GM12878 (cell line): ENCODE data around the gene CLC. TPM values are rescaled to one million over a fixed set of nuclear protein-coding genes. Genes with fewer than 3 reads are reported as not detected.
A peak's percentile ranks its signal among the peaks of the same experiment; 100 is the strongest.

Experiments used
- CREB1 ChIP-seq: IDR thresholded peaks from 2 replicates; pipeline ENCODE4 v1.6.1; 2012; ENCODE audit warnings: low read depth, mild to moderate bottlenecking, inconsistent platforms
- DPF2 ChIP-seq: fragments of 450-650 bp; IDR thresholded peaks from 2 replicates; pipeline ENCODE4 v1.6.1; 2017; ENCODE audit warnings: mild to moderate bottlenecking
- EED ChIP-seq: sonication (generic); IDR thresholded peaks from 2 replicates; pipeline ENCODE4 v1.6.1; 2016; ENCODE audit warnings: antibody characterized with exemption, low read depth
- FOS ChIP-seq: IDR thresholded peaks from 3 replicates; pipeline ENCODE4 v1.6.1; 2011; ENCODE audit warnings: borderline replicate concordance; ENCODE audit not compliant: insufficient read length; ENCODE audit errors: extremely low read depth
- HDGF ChIP-seq: fragments of 450-650 bp; IDR thresholded peaks from 2 replicates; pipeline ENCODE4 v1.6.1; 2016; ENCODE audit warnings: antibody characterized with exemption
- MEF2B ChIP-seq: fragments of 450-650 bp; IDR thresholded peaks from 2 replicates; pipeline ENCODE4 v1.6.1; 2018; ENCODE audit warnings: mild to moderate bottlenecking, moderate library complexity; ENCODE audit not compliant: partially characterized antibody, poor library complexity, severe bottlenecking
- NFIC ChIP-seq: IDR thresholded peaks from 2 replicates; pipeline ENCODE4 v1.6.1; 2012; ENCODE audit warnings: low read depth, mild to moderate bottlenecking, inconsistent platforms, low read length, moderate library complexity
- PAX5 ChIP-seq: IDR thresholded peaks from 2 replicates; pipeline ENCODE4 v1.6.1; 2011; ENCODE audit warnings: low read depth, low read length, borderline replicate concordance
- POLR2AphosphoS5 ChIP-seq: IDR thresholded peaks from 2 replicates; pipeline ENCODE4 v1.6.1; 2011; ENCODE audit warnings: mild to moderate bottlenecking, low read length, inconsistent platforms
- RUNX3 ChIP-seq: IDR thresholded peaks from 2 replicates; pipeline ENCODE4 v1.6.1; 2012; ENCODE audit warnings: low read length, inconsistent platforms
- SIX5 ChIP-seq: IDR thresholded peaks from 2 replicates; pipeline ENCODE4 v1.6.1; 2011; ENCODE audit warnings: mild to moderate bottlenecking, low read depth, low read length, moderate library complexity; ENCODE audit not compliant: severe bottlenecking
- SPI1 ChIP-seq: IDR thresholded peaks from 2 replicates; pipeline ENCODE4 v1.6.1; 2011; ENCODE audit warnings: low read depth, mild to moderate bottlenecking, low read length, moderate library complexity, borderline replicate concordance; ENCODE audit not compliant: insufficient read depth
- TCF7 ChIP-seq: IDR thresholded peaks from 2 replicates; pipeline ENCODE4 v1.6.1; 2014; ENCODE audit warnings: antibody characterized with exemption, borderline replicate concordance
- YY1 ChIP-seq: IDR thresholded peaks from 2 replicates; pipeline ENCODE4 v1.6.1; 2011; ENCODE audit warnings: low read depth, mild to moderate bottlenecking, low read length
- polyA plus RNA-seq, 11 experiments: library from polyadenylated mRNA; depleted of rRNA in 4 of 11; unstranded in 6 of 11; stranded (reverse) in 5 of 11; fragments of >200 nt; fragmentation: Nextera tagmentation in 4 of 11; fragmentation: Illumina TruSeq in 1 of 11; extraction: Ambion mirVana in 4 of 11; extraction: Trizol in 1 of 11; gene quantifications; 1 replicate in 1 of 11; 2 replicates in 10 of 11; pipeline versions ENCODE4 v1.2.1 to v1.2.3, GENCODE V29; 2011 to 2016; ENCODE audit warnings: inconsistent platforms in 2 of 11, missing spikeins in 2 of 11, low read depth in 1 of 11
- total RNA-seq, 4 experiments: library from RNA; depleted of rRNA in 3 of 4; stranded (reverse); fragments of >200 nt in 3 of 4; fragmentation: Illumina TruSeq in 1 of 4; extraction: Trizol in 1 of 4; gene quantifications; 2 replicates each; pipeline versions ENCODE4 v1.2.1 to v1.2.3, GENCODE V29; 2013 to 2021
- TF ChIP-seq, protein P1 (sequence below): fragments of 450-650 bp; IDR thresholded peaks from 2 replicates; pipeline ENCODE4 v1.6.1; 2017; ENCODE audit warnings: antibody characterized with exemption, mild to moderate bottlenecking, moderate library complexity
- TF ChIP-seq, protein P2 (sequence below): IDR thresholded peaks from 2 replicates; pipeline ENCODE4 v1.6.1; 2012; ENCODE audit warnings: low read length, inconsistent platforms
- TF ChIP-seq, protein P3 (sequence below): IDR thresholded peaks from 2 replicates; pipeline ENCODE4 v1.6.1; 2011; ENCODE audit warnings: borderline replicate concordance, low read depth, mild to moderate bottlenecking, moderate library complexity, low read length; ENCODE audit not compliant: insufficient read depth, poor library complexity, severe bottlenecking

CLC gene
- total and polyA plus RNA-seq, 10 of the 15 experiments (the other 5 are each of a cell fraction or from before 2014, with no cell fraction given), result 0.18 to 0.36 (median 0.29) TPM; not detected in 4

DNA sequence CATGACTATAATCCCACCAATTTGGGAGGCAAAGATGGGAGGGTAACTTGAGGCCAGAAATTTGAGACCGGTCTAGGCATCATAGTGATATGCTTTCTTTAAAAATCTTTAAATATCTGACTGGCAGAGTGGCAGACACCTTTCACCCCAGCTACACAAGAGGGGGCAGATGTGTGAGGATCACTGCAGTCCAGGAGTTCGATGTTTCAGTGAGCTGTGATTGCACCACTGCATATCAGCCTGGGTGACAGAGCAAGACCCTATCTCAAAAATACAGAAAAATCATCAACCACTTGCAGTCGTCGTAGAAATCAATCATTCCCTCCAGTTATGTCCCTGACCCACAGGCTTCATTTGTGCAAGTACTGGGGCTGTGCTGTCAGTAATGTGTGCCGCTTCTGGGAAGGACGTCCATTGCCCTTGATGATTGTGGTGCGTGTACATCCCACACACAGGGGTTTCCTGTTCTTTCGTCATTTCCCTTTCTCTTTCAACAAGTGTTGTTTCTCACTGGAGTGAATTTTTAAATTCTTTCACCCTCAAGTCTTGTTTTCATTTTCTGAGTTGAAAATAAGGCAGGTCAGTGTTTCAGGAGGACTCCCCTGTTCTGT is 32.1 kb downstream of the CLC start (continued):
- TF ChIP-seq RUNX3 (peak; percentile 83), MEF2B (peak; percentile 17), SIX5 (no peak), SPI1 (no peak), CREB1 (peak; percentile 59; the same call in 1 of the 2 replicates), POLR2AphosphoS5 (peak; percentile 23; the same call in 1 of the 2 replicates), DPF2 (no peak), TCF7 (no peak), PAX5 (peak; percentile 29; the same call in 1 of the 2 replicates), YY1 (peak; percentile 77), HDGF (peak; percentile 52; the same call in 1 of the 2 replicates), NFIC (0 out of 2 replicates have a peak, but pooled peaks have one; percentile 54), EED (peak; percentile 57; the same call in 1 of the 2 replicates), FOS (no peak)
- TF ChIP-seq, protein P1, sequence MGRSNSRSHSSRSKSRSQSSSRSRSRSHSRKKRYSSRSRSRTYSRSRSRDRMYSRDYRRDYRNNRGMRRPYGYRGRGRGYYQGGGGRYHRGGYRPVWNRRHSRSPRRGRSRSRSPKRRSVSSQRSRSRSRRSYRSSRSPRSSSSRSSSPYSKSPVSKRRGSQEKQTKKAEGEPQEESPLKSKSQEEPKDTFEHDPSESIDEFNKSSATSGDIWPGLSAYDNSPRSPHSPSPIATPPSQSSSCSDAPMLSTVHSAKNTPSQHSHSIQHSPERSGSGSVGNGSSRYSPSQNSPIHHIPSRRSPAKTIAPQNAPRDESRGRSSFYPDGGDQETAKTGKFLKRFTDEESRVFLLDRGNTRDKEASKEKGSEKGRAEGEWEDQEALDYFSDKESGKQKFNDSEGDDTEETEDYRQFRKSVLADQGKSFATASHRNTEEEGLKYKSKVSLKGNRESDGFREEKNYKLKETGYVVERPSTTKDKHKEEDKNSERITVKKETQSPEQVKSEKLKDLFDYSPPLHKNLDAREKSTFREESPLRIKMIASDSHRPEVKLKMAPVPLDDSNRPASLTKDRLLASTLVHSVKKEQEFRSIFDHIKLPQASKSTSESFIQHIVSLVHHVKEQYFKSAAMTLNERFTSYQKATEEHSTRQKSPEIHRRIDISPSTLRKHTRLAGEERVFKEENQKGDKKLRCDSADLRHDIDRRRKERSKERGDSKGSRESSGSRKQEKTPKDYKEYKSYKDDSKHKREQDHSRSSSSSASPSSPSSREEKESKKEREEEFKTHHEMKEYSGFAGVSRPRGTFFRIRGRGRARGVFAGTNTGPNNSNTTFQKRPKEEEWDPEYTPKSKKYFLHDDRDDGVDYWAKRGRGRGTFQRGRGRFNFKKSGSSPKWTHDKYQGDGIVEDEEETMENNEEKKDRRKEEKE, result no peak
- TF ChIP-seq, protein P2, sequence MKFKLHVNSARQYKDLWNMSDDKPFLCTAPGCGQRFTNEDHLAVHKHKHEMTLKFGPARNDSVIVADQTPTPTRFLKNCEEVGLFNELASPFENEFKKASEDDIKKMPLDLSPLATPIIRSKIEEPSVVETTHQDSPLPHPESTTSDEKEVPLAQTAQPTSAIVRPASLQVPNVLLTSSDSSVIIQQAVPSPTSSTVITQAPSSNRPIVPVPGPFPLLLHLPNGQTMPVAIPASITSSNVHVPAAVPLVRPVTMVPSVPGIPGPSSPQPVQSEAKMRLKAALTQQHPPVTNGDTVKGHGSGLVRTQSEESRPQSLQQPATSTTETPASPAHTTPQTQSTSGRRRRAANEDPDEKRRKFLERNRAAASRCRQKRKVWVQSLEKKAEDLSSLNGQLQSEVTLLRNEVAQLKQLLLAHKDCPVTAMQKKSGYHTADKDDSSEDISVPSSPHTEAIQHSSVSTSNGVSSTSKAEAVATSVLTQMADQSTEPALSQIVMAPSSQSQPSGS, result peak; percentile 66
- TF ChIP-seq, protein P3, sequence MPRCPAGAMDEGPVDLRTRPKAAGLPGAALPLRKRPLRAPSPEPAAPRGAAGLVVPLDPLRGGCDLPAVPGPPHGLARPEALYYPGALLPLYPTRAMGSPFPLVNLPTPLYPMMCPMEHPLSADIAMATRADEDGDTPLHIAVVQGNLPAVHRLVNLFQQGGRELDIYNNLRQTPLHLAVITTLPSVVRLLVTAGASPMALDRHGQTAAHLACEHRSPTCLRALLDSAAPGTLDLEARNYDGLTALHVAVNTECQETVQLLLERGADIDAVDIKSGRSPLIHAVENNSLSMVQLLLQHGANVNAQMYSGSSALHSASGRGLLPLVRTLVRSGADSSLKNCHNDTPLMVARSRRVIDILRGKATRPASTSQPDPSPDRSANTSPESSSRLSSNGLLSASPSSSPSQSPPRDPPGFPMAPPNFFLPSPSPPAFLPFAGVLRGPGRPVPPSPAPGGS, result peak; percentile 28
